ENCODE results near the gene FN1. TPM values are rescaled to one million over a fixed set of nuclear protein-coding genes. Genes with fewer than 3 reads are reported as not detected.

FN1 gene
- total and polyA plus RNA-seq, 9 donors = 96.3 to 979 (median 287) TPM

- 43 to 59% (median 44%) methylated on average over 3 of the region's 3 CpGs for WGBS, 3 donors
- intact Hi-C loops (cut with DNase I) = no loop called here
- Histone ChIP-seq H3K4me1 (ENCODE audit: insufficient read depth) (no peaks in the 10 kb centered on the region), H3K36me3 (no peaks in the 10 kb centered on the region), H3K27ac (no peak overlapping the region), H3K9me3 (no peaks in the 10 kb centered on the region), H3K27me3 (no peaks in the 10 kb centered on the region), H3K4me3 (no peak overlapping the region)
- DNase-seq = no peak
- TF ChIP-seq EP300 (IDR thresholded peaks at IDR 0.05) (no peak), POLR2A (IDR thresholded peaks at IDR 0.05) (no peak), CTCF (IDR thresholded peaks at IDR 0.05) (no peak)
Observed at GRCh38 chr2:215369181-215369760, 66.6 kb downstream of the FN1 start.

GRCh38 chr2:215368493-215368809, 67.4 kb downstream of the FN1 start:
- Histone ChIP-seq H3K4me3 (no peak overlapping the region), H3K4me1 (ENCODE audit: insufficient read depth) (no peaks in the 10 kb centered on the region), H3K9me3 (no peaks in the 10 kb centered on the region), H3K36me3 (no peaks in the 10 kb centered on the region), H3K27me3 (no peaks in the 10 kb centered on the region), H3K27ac (no peak overlapping the region)
- TF ChIP-seq EP300 (IDR thresholded peaks at IDR 0.05) (no peak), CTCF (IDR thresholded peaks at IDR 0.05) (no peak), POLR2A (IDR thresholded peaks at IDR 0.05) (no peak)
- DNase-seq = no peak
- intact Hi-C loops (cut with DNase I) = no loop called here

- 84 to 87% (median 87%) methylated on average over 11 of the region's 11 CpGs for WGBS, 3 donors
- intact Hi-C loops (cut with DNase I) = no loop called here
- DNase-seq = no peak
- Histone ChIP-seq H3K27ac (no peak overlapping the region), H3K27me3 (no peaks in the 10 kb centered on the region), H3K36me3 (no peaks in the 10 kb centered on the region), H3K4me1 (ENCODE audit: insufficient read depth) (no peaks in the 10 kb centered on the region), H3K4me3 (no peak overlapping the region), H3K9me3 (no peaks in the 10 kb centered on the region)
- TF ChIP-seq CTCF (IDR thresholded peaks at IDR 0.05) = no peak
- TF ChIP-seq EP300 (IDR thresholded peaks at IDR 0.05) = no peak
- TF ChIP-seq POLR2A (IDR thresholded peaks at IDR 0.05) = no peak
Observed at GRCh38 chr2:215367662-215368492, 68.0 kb downstream of the FN1 start.

- intact Hi-C loops (cut with DNase I) = no loop called here
- Histone ChIP-seq H3K27me3 (no peaks in the 10 kb centered on the region), H3K4me3 (no peak overlapping the region), H3K27ac (no peak overlapping the region), H3K4me1 (ENCODE audit: insufficient read depth) (no peaks in the 10 kb centered on the region), H3K36me3 (no peaks in the 10 kb centered on the region), H3K9me3 (no peaks in the 10 kb centered on the region)
- TF ChIP-seq EP300 (IDR thresholded peaks at IDR 0.05) (no peak), CTCF (IDR thresholded peaks at IDR 0.05) (no peak), POLR2A (IDR thresholded peaks at IDR 0.05) (no peak)
- WGBS, 3 donors = 86 to 92% (median 88%) methylated on average over 4 of the region's 4 CpGs
- DNase-seq = no peak
Observed at GRCh38 chr2:215366440-215367032, 69.3 kb downstream of the FN1 start.
